K562 (cell line): Measurements from ENCODE around the gene PSORS1C1. TPM values are rescaled to one million over a fixed set of nuclear protein-coding genes. Genes with fewer than 3 reads are reported as not detected.

Experiments used
- CBFA2T3 ChIP-seq: fragments of 450-650 bp; IDR thresholded peaks from 2 replicates; pipeline ENCODE4 v1.6.1; 2017
- FOXA1 ChIP-seq: fragments of 450-650 bp; IDR thresholded peaks from 2 replicates; pipeline ENCODE4 v1.6.1; 2016; ENCODE audit warnings: mild to moderate bottlenecking, borderline replicate concordance
- HNRNPH1 ChIP-seq: fragments of 200-400 bp; formaldehyde crosslinking; optimal IDR thresholded peaks from 2 replicates; pipeline ENCODE3; 2017; ENCODE audit warnings: low read depth, mild to moderate bottlenecking, low read length, moderate library complexity
- MECOM ChIP-seq: fragments of 250-450 bp; sonication (Bioruptor Pico); IDR thresholded peaks from 2 replicates; pipeline ENCODE4 v1.8.0; 2022; ENCODE audit warnings: inconsistent platforms
- NR2F6 ChIP-seq: fragments of 450-650 bp; formaldehyde crosslinking; IDR thresholded peaks from 2 replicates; pipeline ENCODE4 v1.4.0; 2020; ENCODE audit warnings: mild to moderate bottlenecking
- NRF1 ChIP-seq, 2 experiments: fragments of 450-650 bp; IDR thresholded peaks in 1 of 2; conservative IDR thresholded peaks in 1 of 2; 2 replicates each; pipeline ENCODE4 v1.6.1; 2014; ENCODE audit warnings: mild to moderate bottlenecking in 2 of 2
- POLR2AphosphoS5 ChIP-seq: IDR thresholded peaks from 2 replicates; pipeline ENCODE4 v1.6.1; 2011; ENCODE audit warnings: mild to moderate bottlenecking, low read depth, low read length, moderate library complexity; ENCODE audit not compliant: control insufficient read depth, insufficient read depth
- POLR2B ChIP-seq: fragments of 450-650 bp; IDR thresholded peaks from 2 replicates; pipeline ENCODE4 v1.6.1; 2018; ENCODE audit warnings: low read depth; ENCODE audit not compliant: partially characterized antibody
- PREB ChIP-seq: sonication (generic); formaldehyde crosslinking; IDR thresholded peaks from 2 replicates; pipeline ENCODE4 v1.8.1; 2023; ENCODE audit warnings: mild to moderate bottlenecking, missing genetic modification reagents
- PURB ChIP-seq: sonication (generic); formaldehyde crosslinking; IDR thresholded peaks from 2 replicates; pipeline ENCODE4 v1.9.0; 2021; ENCODE audit warnings: low read depth, mild to moderate bottlenecking, missing genetic modification reagents
- ZNF830 ChIP-seq: fragments of 250-450 bp; sonication (Bioruptor Pico); IDR thresholded peaks from 2 replicates; pipeline ENCODE4 v1.5.0; 2021; ENCODE audit warnings: mild to moderate bottlenecking
- polyA plus RNA-seq, 8 experiments: library from polyadenylated mRNA; depleted of rRNA in 4 of 8; stranded (reverse) in 5 of 8; unstranded in 3 of 8; fragments of >200 nt; fragmentation: Nextera tagmentation in 2 of 8; fragmentation: Illumina TruSeq in 1 of 8; extraction: Ambion mirVana in 2 of 8; extraction: Trizol in 1 of 8; gene quantifications; 2 replicates each; pipeline versions ENCODE4 v1.2.1 to v1.2.3, GENCODE V29; 2011 to 2014; ENCODE audit warnings: inconsistent platforms in 1 of 8, missing spikeins in 1 of 8
- total RNA-seq, 7 experiments: library from RNA; depleted of rRNA in 6 of 7; stranded (reverse); fragments of >200 nt in 6 of 7; fragmentation: Illumina TruSeq in 2 of 7; extraction: Trizol in 2 of 7; gene quantifications; 2 replicates each; pipeline versions ENCODE4 v1.2.1 to v1.2.3, GENCODE V29; 2011 to 2021; ENCODE audit warnings: low replicate concordance in 1 of 7
- TF ChIP-seq, protein P1 (sequence below): fragments of 450-650 bp; IDR thresholded peaks from 2 replicates; pipeline ENCODE4 v1.7.1; 2018; ENCODE audit warnings: mild to moderate bottlenecking, low read depth; ENCODE audit not compliant: partially characterized antibody
- TF ChIP-seq, protein P2 (sequence below): fragments of 450-650 bp; IDR thresholded peaks from 2 replicates; pipeline ENCODE4 v1.6.1; 2016; ENCODE audit warnings: low read depth, mild to moderate bottlenecking, moderate library complexity
- TF ChIP-seq, protein P3 (sequence below): fragments of 250-450 bp; sonication (Bioruptor Pico); IDR thresholded peaks from 2 replicates; pipeline ENCODE4 v1.9.0; 2021; ENCODE audit warnings: mild to moderate bottlenecking
- TF ChIP-seq, protein P4 (sequence below): fragments of 250-450 bp; sonication (Bioruptor Pico); IDR thresholded peaks from 2 replicates; pipeline ENCODE4 v1.4.0; 2020
- TF ChIP-seq, protein P5 (sequence below): sonication (generic); formaldehyde crosslinking; IDR thresholded peaks from 2 replicates; pipeline ENCODE4 v1.8.1; 2022; ENCODE audit warnings: missing genetic modification reagents

PSORS1C1 gene
- total and polyA plus RNA-seq, 9 of the 15 experiments (the other 6 are each of a cell fraction or from before 2014, with no cell fraction given): 0.11 TPM; not detected in 8

- TF ChIP-seq, protein P1, sequence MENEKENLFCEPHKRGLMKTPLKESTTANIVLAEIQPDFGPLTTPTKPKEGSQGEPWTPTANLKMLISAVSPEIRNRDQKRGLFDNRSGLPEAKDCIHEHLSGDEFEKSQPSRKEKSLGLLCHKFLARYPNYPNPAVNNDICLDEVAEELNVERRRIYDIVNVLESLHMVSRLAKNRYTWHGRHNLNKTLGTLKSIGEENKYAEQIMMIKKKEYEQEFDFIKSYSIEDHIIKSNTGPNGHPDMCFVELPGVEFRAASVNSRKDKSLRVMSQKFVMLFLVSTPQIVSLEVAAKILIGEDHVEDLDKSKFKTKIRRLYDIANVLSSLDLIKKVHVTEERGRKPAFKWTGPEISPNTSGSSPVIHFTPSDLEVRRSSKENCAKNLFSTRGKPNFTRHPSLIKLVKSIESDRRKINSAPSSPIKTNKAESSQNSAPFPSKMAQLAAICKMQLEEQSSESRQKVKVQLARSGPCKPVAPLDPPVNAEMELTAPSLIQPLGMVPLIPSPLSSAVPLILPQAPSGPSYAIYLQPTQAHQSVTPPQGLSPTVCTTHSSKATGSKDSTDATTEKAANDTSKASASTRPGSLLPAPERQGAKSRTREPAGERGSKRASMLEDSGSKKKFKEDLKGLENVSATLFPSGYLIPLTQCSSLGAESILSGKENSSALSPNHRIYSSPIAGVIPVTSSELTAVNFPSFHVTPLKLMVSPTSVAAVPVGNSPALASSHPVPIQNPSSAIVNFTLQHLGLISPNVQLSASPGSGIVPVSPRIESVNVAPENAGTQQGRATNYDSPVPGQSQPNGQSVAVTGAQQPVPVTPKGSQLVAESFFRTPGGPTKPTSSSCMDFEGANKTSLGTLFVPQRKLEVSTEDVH: no peak
- TF ChIP-seq NRF1 (conservative IDR thresholded peaks at IDR 0.05 in 1 of 2, IDR thresholded peaks at IDR 0.05 in 1 of 2) (0 out of 4 replicates have a peak, but pooled peaks of 1 of the 2 experiments have one; percentile 3), NR2F6 (no peak), POLR2B (no peak), CBFA2T3 (peak; percentile 76), ZNF830 (no peak), MECOM (CRISPR knock-in tag) (0 out of 2 replicates have a peak, but pooled peaks have one; percentile 11), POLR2AphosphoS5 (no peak), PURB (CRISPR knock-in tag) (no peak), FOXA1 (no peak), HNRNPH1 (no peak), PREB (no peak)
- TF ChIP-seq, protein P2, sequence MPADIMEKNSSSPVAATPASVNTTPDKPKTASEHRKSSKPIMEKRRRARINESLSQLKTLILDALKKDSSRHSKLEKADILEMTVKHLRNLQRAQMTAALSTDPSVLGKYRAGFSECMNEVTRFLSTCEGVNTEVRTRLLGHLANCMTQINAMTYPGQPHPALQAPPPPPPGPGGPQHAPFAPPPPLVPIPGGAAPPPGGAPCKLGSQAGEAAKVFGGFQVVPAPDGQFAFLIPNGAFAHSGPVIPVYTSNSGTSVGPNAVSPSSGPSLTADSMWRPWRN: 0 out of 2 replicates have a peak, but pooled peaks have one; percentile 21
- TF ChIP-seq, protein P3, sequence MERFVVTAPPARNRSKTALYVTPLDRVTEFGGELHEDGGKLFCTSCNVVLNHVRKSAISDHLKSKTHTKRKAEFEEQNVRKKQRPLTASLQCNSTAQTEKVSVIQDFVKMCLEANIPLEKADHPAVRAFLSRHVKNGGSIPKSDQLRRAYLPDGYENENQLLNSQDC (CRISPR knock-in tag): no peak
- TF ChIP-seq, protein P4, sequence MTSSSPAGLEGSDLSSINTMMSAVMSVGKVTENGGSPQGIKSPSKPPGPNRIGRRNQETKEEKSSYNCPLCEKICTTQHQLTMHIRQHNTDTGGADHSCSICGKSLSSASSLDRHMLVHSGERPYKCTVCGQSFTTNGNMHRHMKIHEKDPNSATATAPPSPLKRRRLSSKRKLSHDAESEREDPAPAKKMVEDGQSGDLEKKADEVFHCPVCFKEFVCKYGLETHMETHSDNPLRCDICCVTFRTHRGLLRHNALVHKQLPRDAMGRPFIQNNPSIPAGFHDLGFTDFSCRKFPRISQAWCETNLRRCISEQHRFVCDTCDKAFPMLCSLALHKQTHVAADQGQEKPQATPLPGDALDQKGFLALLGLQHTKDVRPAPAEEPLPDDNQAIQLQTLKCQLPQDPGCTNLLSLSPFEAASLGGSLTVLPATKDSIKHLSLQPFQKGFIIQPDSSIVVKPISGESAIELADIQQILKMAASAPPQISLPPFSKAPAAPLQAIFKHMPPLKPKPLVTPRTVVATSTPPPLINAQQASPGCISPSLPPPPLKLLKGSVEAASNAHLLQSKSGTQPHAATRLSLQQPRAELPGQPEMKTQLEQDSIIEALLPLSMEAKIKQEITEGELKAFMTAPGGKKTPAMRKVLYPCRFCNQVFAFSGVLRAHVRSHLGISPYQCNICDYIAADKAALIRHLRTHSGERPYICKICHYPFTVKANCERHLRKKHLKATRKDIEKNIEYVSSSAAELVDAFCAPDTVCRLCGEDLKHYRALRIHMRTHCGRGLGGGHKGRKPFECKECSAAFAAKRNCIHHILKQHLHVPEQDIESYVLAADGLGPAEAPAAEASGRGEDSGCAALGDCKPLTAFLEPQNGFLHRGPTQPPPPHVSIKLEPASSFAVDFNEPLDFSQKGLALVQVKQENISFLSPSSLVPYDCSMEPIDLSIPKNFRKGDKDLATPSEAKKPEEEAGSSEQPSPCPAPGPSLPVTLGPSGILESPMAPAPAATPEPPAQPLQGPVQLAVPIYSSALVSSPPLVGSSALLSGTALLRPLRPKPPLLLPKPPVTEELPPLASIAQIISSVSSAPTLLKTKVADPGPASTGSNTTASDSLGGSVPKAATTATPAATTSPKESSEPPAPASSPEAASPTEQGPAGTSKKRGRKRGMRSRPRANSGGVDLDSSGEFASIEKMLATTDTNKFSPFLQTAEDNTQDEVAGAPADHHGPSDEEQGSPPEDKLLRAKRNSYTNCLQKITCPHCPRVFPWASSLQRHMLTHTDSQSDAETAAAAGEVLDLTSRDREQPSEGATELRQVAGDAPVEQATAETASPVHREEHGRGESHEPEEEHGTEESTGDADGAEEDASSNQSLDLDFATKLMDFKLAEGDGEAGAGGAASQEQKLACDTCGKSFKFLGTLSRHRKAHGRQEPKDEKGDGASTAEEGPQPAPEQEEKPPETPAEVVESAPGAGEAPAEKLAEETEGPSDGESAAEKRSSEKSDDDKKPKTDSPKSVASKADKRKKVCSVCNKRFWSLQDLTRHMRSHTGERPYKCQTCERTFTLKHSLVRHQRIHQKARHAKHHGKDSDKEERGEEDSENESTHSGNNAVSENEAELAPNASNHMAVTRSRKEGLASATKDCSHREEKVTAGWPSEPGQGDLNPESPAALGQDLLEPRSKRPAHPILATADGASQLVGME (CRISPR knock-in tag): no peak
- TF ChIP-seq, protein P5, sequence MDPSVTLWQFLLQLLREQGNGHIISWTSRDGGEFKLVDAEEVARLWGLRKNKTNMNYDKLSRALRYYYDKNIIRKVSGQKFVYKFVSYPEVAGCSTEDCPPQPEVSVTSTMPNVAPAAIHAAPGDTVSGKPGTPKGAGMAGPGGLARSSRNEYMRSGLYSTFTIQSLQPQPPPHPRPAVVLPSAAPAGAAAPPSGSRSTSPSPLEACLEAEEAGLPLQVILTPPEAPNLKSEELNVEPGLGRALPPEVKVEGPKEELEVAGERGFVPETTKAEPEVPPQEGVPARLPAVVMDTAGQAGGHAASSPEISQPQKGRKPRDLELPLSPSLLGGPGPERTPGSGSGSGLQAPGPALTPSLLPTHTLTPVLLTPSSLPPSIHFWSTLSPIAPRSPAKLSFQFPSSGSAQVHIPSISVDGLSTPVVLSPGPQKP (CRISPR knock-in tag): no peak
Measured at GRCh38 chr6:31086788-31087440, 27.7 kb upstream of the PSORS1C1 start (continued).
